Esophagus squamous epithelium (tissue), 4 donors: ENCODE data around the gene POLD2.

Experiments used
- CTCF ChIP-seq, 6 experiments: fragments of 450-650 bp in 4 of 6; fragments of 200-600 bp in 2 of 6; sonication (generic) in 2 of 6; IDR thresholded peaks; one replicate each; pipeline ENCODE4 v1.5.1; 2016 to 2019; ENCODE audit warnings: antibody characterized with exemption in 6 of 6, mild to moderate bottlenecking in 4 of 6, moderate library complexity in 4 of 6
- POLR2A ChIP-seq, 4 donors: fragments of 450-650 bp; IDR thresholded peaks; one replicate each; pipeline ENCODE4 v1.6.1; 2017; ENCODE audit warnings: antibody characterized with exemption in 4 of 4, mild to moderate bottlenecking in 4 of 4, moderate library complexity in 3 of 4

GRCh38 chr7:44072364-44073231 lies 50.8 kb downstream of the POLD2 start:
- TF ChIP-seq POLR2A (IDR thresholded peaks at IDR 0.05), result no peak
- TF ChIP-seq CTCF (IDR thresholded peaks at IDR 0.05), result peak in 5 of 6 experiments; percentile 41 to 78 (median 61)
